Glutamatergic neuron (in vitro differentiated cells): ENCODE results near the gene NEK6. TPM values are rescaled to one million over a fixed set of nuclear protein-coding genes. Genes with fewer than 3 reads are reported as not detected.

Source experiments
- DNase-seq: peaks from one replicate; pipeline ENCODE4 v3.0.0; 2022
- H3K27ac Mint-ChIP-seq: one replicate; pipeline ENCODE4 v1.8.0; 2020; ENCODE audit warnings: mild to moderate bottlenecking, mixed read lengths, inconsistent platforms; ENCODE audit not compliant: unreplicated experiment
- H3K27me3 Mint-ChIP-seq: one replicate; pipeline ENCODE4 v1.8.0; 2020; ENCODE audit warnings: mild to moderate bottlenecking, moderate library complexity, mixed read lengths, inconsistent platforms; ENCODE audit not compliant: unreplicated experiment
- H3K36me3 Mint-ChIP-seq: one replicate; pipeline ENCODE4 v1.8.0; 2020; ENCODE audit warnings: mild to moderate bottlenecking, mixed read lengths, inconsistent platforms; ENCODE audit not compliant: unreplicated experiment
- H3K4me1 Mint-ChIP-seq: one replicate; pipeline ENCODE4 v1.8.0; 2020; ENCODE audit warnings: mild to moderate bottlenecking, low read depth, mixed read lengths, inconsistent platforms; ENCODE audit not compliant: unreplicated experiment
- H3K4me3 Mint-ChIP-seq: one replicate; pipeline ENCODE4 v1.8.0; 2020; ENCODE audit warnings: mild to moderate bottlenecking, mixed read lengths, inconsistent platforms; ENCODE audit not compliant: unreplicated experiment
- H3K9me3 Mint-ChIP-seq: one replicate; pipeline ENCODE4 v1.8.0; 2020; ENCODE audit warnings: mild to moderate bottlenecking, moderate library complexity, mixed read lengths, inconsistent platforms; ENCODE audit not compliant: unreplicated experiment
- CTCF ChIP-seq: fragments of 200-600 bp; sonication (generic); IDR thresholded peaks from one replicate; pipeline ENCODE4 v1.5.0; 2021; ENCODE audit not compliant: partially characterized antibody, unreplicated experiment
- total RNA-seq: library from RNA; stranded (reverse); fragmentation: NEBNext Ultra II Directional; extraction: Animal tissue kit (Norgen Biotek cat#: 25700); gene quantifications from one replicate; pipeline ENCODE4 v1.2.1, GENCODE V29; 2021; ENCODE audit not compliant: unreplicated experiment

NEK6 gene
- total RNA-seq, 1 donor from 2014 or later, result 5.4 TPM

DNA sequence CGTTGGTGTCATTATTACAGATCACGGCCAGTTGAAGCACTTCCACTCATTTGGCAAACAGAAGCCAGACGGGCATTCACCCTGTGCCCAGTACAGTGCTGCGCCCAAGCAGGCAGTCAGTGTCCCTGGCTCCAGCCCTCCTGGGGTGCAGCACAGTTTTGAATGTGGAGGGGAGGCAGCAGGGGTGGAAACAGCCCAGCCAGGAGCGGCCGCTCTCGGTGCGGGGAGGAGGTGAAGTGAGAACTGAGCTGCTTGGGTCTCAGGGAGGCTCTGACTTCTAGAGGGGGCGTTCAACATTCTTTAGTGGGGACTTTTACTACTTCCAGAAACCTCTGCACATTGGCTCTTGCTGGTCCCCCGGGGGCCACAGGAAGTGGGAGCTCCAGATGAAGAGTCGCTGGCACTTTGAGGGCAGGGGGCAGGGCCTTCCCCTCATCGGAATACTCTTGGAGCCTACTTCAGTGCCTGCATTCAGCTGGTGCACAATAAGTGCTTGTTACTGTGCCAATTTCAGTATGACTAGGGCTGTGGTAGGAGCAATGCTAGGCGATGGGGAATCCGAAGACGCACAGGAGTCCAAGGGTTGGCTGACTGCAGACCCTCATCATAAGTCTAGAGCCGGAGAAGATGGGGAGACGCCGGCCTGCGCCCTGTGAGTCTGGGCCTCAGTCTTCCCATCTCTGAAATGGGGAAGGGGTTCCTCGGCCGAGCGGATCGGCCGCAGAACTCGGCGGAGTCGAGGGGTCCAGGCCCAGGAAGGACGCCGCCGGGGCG, 492 bp upstream of the NEK6 start:
- H3K4me3 Mint-ChIP-seq, result peak overlapping the region; percentile 89
- no peak overlapping the region for H3K27ac Mint-ChIP-seq
- TF ChIP-seq CTCF, result no peak
- DNase-seq, result no peak
- peaks cover 7% of the 10 kb centered on the region for H3K27me3 Mint-ChIP-seq
- peaks cover 15% of the 10 kb centered on the region for H3K9me3 Mint-ChIP-seq
- peaks cover 12% of the 10 kb centered on the region for H3K4me1 Mint-ChIP-seq
- H3K36me3 Mint-ChIP-seq, result no peaks in the 10 kb centered on the region

DNA sequence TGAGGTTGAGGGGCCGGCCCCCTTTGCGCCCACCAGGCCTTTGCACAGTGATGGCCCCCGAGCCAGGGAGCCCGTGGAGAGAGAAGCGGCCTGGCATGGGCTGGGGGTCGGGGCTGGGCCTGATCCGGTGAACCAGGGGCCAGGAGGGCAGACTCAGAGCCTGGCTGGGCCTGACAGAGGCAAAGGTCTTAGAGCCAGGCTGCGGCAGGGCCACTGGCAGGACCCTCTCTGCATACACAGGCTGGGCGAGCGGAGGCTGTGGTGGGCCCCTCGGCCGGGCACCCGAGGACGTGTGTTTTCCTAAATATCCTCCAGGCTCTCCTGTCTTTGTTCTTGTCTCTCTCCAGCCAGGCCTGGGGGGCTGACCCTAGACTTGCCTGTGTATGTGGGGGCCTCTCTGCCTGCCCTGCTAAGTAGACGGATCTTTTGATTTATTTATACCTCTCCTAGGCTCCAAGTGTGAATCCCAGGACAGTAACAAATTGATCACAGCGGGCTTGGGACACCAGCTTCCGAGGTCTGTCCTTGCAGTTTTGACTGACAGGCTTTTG, 933 bp downstream of the NEK6 start:
- H3K36me3 Mint-ChIP-seq, result no peaks in the 10 kb centered on the region

GRCh38 chr9:124259158-124259808, 1.5 kb downstream of the NEK6 start:
- Mint-ChIP-seq H3K4me3 (peak overlapping the region; percentile 92), H3K27me3 (peaks cover 7% of the 10 kb centered on the region), H3K9me3 (peaks cover 13% of the 10 kb centered on the region), H3K36me3 (no peaks in the 10 kb centered on the region), H3K27ac (no peak overlapping the region), H3K4me1 (peaks cover 12% of the 10 kb centered on the region)
- TF ChIP-seq CTCF, result no peak
- no peak for DNase-seq

More for the DNA sequence above, 933 bp downstream of the NEK6 start:
- Mint-ChIP-seq H3K27me3 (peaks cover 7% of the 10 kb centered on the region), H3K4me3 (peak overlapping the region; percentile 92), H3K9me3 (peaks cover 13% of the 10 kb centered on the region), H3K4me1 (peaks cover 12% of the 10 kb centered on the region), H3K27ac (peak overlapping the region; percentile 33)
- no peak for TF ChIP-seq CTCF
- peak; percentile 43 for DNase-seq

- peaks cover 14% of the 10 kb centered on the region for H3K9me3 Mint-ChIP-seq
- H3K27me3 Mint-ChIP-seq, result peaks cover 7% of the 10 kb centered on the region
- H3K27ac Mint-ChIP-seq, result no peak overlapping the region
- H3K4me3 Mint-ChIP-seq, result no peak overlapping the region
- peaks cover 12% of the 10 kb centered on the region for H3K4me1 Mint-ChIP-seq
- no peaks in the 10 kb centered on the region for H3K36me3 Mint-ChIP-seq
- no peak for TF ChIP-seq CTCF
- no peak for DNase-seq
Observed at GRCh38 chr9:124260769-124261603, 3.2 kb downstream of the NEK6 start.
